Keratinocyte (primary cell): ENCODE data around the gene ERF.

Source experiments
- CTCF ChIP-seq, 3 experiments: IDR thresholded peaks in 1 of 3; conservative IDR thresholded peaks in 1 of 3; optimal IDR thresholded peaks in 1 of 3; 2 replicates in 2 of 3; 3 replicates in 1 of 3; pipeline versions ENCODE3 to v1.5.1; 2011; ENCODE audit warnings: low read length in 3 of 3, mild to moderate bottlenecking in 3 of 3, moderate library complexity in 2 of 3, control low read depth in 1 of 3, inconsistent platforms in 1 of 3; ENCODE audit not compliant: insufficient read depth in 2 of 3; ENCODE audit errors: extremely low read depth in 1 of 3
- EZH2 ChIP-seq: IDR thresholded peaks from one replicate; pipeline ENCODE4 v1.6.1; 2012; ENCODE audit warnings: inconsistent platforms, mild to moderate bottlenecking, low read length, moderate library complexity

- TF ChIP-seq CTCF (optimal IDR thresholded peaks at IDR 0.05 in 1 of 3, IDR thresholded peaks at IDR 0.05 in 1 of 3, conservative IDR thresholded peaks at IDR 0.05 in 1 of 3; ENCODE audit: extremely low read depth in 1 of 3, insufficient read depth in 2 of 3, low read length in 3 of 3), result no peak
- TF ChIP-seq EZH2, result no peak
Measured at GRCh38 chr19:42202290-42202880, 52.5 kb downstream of the ERF start.
